Measurements from ENCODE around the gene KRTCAP2.

Gene KRTCAP2

DNA sequence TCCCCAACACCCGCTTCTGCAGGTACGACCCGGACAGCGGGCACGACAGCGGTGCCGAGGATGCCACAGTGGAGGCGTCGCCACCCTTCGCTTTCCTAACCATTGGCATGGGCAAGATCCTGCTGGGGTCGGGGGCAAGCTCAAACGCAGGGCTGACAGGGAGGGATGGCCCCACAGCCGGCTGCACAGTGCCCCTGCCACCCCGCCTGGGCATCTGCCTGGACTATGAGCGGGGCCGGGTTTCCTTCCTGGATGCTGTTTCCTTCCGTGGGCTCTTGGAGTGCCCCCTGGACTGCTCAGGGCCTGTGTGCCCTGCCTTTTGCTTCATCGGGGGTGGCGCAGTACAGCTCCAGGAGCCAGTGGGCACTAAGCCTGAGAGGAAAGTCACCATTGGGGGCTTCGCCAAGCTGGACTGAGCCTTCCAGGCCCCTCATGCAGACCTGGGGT lies 10.7 kb upstream of the KRTCAP2 start:
- Histone ChIP-seq H3K4me3 (ENCODE audit: low read depth in 1 of 2, low read length in 2 of 2) (no peak overlapping the region), H3K36me3 (ENCODE audit: control insufficient read depth in 1 of 2, insufficient read depth in 2 of 2, low read length in 2 of 2) (no peaks in the 10 kb centered on the region), H3K9ac (ENCODE audit: low read depth in 1 of 2, low read length in 2 of 2) (no peak overlapping the region), H3K27ac (ENCODE audit: low read depth, low read length) (no peak overlapping the region), H3K4me1 (ENCODE audit: control insufficient read depth in 1 of 2, insufficient read depth in 2 of 2, low read length in 2 of 2) (peaks cover 43 to 58% of the 10 kb centered on the region in 2 donors), H3K9me3 (ENCODE audit: control insufficient read depth in 1 of 2, low read length in 2 of 2) (no peaks in the 10 kb centered on the region), H3K27me3 (ENCODE audit: control insufficient read depth in 1 of 2, insufficient read depth in 2 of 2, low read length in 2 of 2) (no peaks in the 10 kb centered on the region)

DNA sequence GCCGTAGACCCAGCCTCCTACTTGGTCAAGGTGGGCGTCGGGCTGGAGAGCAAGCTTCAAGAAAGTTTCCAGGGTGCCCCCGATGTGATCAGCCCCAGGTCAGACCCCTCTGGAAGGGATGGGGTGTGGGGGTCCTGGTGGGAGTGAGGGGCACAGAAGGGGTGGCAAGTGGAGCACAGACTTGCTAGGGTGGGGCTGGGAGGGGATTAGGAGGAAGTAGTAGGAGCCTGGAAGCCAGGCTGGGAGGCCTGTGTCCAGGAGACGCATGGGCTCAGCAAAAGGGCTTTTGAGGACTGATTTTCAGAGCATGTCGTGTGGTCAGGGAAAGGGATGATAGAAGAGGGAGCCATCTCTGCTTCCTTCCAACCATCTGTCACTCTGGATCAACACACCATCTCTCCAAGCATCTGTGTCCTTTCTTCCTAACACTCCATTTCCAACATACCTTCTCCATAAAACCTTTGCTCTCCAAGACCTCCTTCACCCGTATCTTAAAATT lies 9.0 kb upstream of the KRTCAP2 start:
- H3K27ac ChIP-seq (ENCODE audit: low read depth, low read length) = no peak overlapping the region

DNA sequence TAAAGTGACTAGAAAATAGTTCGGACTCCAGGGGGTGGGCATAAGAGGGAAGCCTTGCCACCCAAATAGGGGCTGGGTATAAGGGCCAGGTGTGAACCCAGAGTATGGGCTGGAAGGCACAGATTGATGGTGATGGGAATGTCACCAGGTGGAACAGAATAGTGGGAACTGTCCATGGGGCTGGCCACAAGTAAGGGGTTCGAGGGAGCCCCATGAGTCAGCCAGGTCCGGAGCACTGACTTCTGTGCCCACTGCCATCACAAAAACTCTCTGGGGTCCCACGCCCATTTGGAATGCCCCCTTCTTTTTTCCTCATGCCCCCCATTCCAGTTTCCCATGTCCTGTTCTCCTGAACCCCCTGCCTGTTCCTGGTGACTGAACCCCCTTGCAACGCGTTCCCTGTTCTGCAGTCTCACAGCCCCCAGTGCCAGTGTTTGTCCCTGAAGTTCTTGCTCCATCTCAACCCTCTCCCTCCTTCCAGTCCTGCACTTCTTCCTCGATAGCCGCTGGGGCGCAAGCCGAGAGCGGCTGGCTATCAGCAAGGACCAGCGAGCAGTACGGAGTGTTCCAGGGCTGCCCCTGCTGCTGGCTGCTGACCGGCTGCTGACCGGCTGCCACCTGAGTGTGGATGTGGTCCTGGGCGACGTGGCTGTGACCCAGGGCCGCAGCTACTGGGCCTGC lies 8.4 kb upstream of the KRTCAP2 start:
- Histone ChIP-seq H3K9ac (ENCODE audit: low read depth in 1 of 2, low read length in 2 of 2) (no peak overlapping the region), H3K9me3 (ENCODE audit: control insufficient read depth in 1 of 2, low read length in 2 of 2) (no peaks in the 10 kb centered on the region), H3K27me3 (ENCODE audit: control insufficient read depth in 1 of 2, insufficient read depth in 2 of 2, low read length in 2 of 2) (no peaks in the 10 kb centered on the region), H3K27ac (ENCODE audit: low read depth, low read length) (no peak overlapping the region), H3K36me3 (ENCODE audit: control insufficient read depth in 1 of 2, insufficient read depth in 2 of 2, low read length in 2 of 2) (no peaks in the 10 kb centered on the region), H3K4me1 (ENCODE audit: control insufficient read depth in 1 of 2, insufficient read depth in 2 of 2, low read length in 2 of 2) (peaks cover 39 to 52% of the 10 kb centered on the region in 2 donors), H3K4me3 (ENCODE audit: low read depth in 1 of 2, low read length in 2 of 2) (no peak overlapping the region)

More for the DNA sequence above, 9.0 kb upstream of the KRTCAP2 start:
- Histone ChIP-seq H3K36me3 (ENCODE audit: control insufficient read depth in 1 of 2, insufficient read depth in 2 of 2, low read length in 2 of 2) (no peaks in the 10 kb centered on the region), H3K4me3 (ENCODE audit: low read depth in 1 of 2, low read length in 2 of 2) (no peak overlapping the region), H3K4me1 (ENCODE audit: control insufficient read depth in 1 of 2, insufficient read depth in 2 of 2, low read length in 2 of 2) (peaks cover 40 to 53% of the 10 kb centered on the region in 2 donors), H3K27me3 (ENCODE audit: control insufficient read depth in 1 of 2, insufficient read depth in 2 of 2, low read length in 2 of 2) (no peaks in the 10 kb centered on the region), H3K9me3 (ENCODE audit: control insufficient read depth in 1 of 2, low read length in 2 of 2) (no peaks in the 10 kb centered on the region), H3K9ac (ENCODE audit: low read depth in 1 of 2, low read length in 2 of 2) (no peak overlapping the region)

DNA sequence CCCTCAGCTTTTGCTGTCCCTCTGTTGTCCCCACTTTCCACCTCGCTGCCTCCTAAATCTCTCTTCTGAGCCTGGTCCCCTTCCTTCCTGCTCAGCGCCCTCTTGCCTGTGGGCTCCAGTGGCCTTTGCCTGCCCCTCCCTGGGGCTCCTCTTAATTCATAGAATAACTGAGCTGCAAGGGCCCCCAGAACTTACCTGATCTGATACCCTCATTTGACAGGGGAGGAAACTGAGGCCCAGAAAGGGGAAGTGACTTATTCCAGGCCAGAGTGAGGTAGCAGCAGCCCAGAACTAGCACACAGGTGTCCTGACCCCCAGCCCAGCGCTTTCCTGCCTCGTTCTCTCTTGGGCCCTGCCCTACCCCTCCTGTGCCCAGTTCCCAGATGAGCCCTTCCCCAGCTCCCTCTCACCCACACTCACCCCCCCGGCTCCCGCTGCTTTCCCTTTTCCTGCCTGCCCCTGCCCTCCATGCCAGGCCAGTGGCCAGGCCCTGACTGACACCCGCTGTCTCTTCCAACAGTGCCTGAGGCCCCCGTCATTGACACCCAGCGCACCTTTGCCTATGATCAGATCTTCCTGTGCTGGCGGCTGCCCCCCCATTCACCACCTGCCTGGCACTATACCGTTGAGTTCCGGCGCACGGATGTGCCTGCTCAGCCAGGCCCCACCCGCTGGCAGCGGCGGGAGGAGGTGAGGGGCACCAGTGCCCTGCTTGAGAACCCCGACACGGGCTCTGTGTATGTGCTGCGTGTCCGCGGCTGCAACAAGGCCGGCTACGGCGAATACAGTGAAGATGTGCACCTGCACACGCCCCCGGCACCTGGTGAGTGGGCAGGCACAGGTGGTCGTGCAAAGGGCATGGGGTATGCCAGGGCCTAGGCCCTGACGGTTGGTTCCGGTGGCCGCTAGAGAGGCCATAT lies 6.3 kb upstream of the KRTCAP2 start:
- no peaks in the 10 kb centered on the region for H3K9me3 ChIP-seq (ENCODE audit: control insufficient read depth in 1 of 2, low read length in 2 of 2)
- no peak overlapping the region for H3K9ac ChIP-seq (ENCODE audit: low read depth in 1 of 2, low read length in 2 of 2)
- no peak overlapping the region for H3K27ac ChIP-seq (ENCODE audit: low read depth, low read length)
- H3K4me1 ChIP-seq (ENCODE audit: control insufficient read depth in 1 of 2, insufficient read depth in 2 of 2, low read length in 2 of 2) = peaks cover 27 to 42% of the 10 kb centered on the region in 2 donors
- no peak overlapping the region for H3K4me3 ChIP-seq (ENCODE audit: low read depth in 1 of 2, low read length in 2 of 2)
- H3K27me3 ChIP-seq (ENCODE audit: control insufficient read depth in 1 of 2, insufficient read depth in 2 of 2, low read length in 2 of 2) = no peaks in the 10 kb centered on the region
- H3K36me3 ChIP-seq (ENCODE audit: control insufficient read depth in 1 of 2, insufficient read depth in 2 of 2, low read length in 2 of 2) = no peaks in the 10 kb centered on the region

DNA sequence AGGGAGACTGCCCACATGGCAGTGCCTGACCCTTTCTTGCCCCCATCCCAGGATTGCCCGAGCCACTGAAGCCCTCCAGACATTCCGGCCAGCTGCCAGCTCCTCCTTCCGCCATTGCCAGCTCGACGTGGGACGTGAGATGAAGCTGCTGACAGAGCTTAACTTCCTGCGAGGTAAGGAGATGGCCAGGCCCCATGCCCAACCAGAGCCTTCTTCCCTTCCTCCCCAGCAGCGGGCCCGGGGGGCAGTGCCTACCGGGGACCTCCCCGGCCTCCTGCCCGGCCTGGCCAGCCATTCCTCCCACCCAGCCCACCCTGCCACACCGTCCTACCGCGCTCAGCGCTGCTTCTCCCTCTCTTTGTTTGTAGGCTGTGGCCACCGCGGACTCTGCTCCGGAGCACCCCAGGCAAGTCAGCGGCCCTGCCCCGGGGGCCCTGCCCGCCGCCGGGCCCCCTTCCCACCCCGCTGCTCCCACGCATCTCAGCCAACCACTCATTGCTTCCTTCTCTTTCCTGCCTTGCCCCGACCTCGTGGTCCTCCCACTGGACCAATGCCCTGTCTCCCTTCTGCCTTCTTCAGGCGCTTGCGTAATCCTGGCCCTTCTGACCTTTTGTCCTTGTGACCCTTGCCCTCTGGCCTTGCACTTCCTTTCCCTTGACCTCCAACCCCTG lies 5.5 kb upstream of the KRTCAP2 start:
- H3K36me3 ChIP-seq (ENCODE audit: control insufficient read depth in 1 of 2, insufficient read depth in 2 of 2, low read length in 2 of 2) = no peaks in the 10 kb centered on the region
- no peak overlapping the region for H3K4me3 ChIP-seq (ENCODE audit: low read depth in 1 of 2, low read length in 2 of 2)
- peaks cover 25 to 47% of the 10 kb centered on the region in 2 donors for H3K4me1 ChIP-seq (ENCODE audit: control insufficient read depth in 1 of 2, insufficient read depth in 2 of 2, low read length in 2 of 2)
- no peak overlapping the region for H3K9ac ChIP-seq (ENCODE audit: low read depth in 1 of 2, low read length in 2 of 2)
- no peak overlapping the region for H3K27ac ChIP-seq (ENCODE audit: low read depth, low read length)
- H3K9me3 ChIP-seq (ENCODE audit: control insufficient read depth in 1 of 2, low read length in 2 of 2) = no peaks in the 10 kb centered on the region
- H3K27me3 ChIP-seq (ENCODE audit: control insufficient read depth in 1 of 2, insufficient read depth in 2 of 2, low read length in 2 of 2) = no peaks in the 10 kb centered on the region

DNA sequence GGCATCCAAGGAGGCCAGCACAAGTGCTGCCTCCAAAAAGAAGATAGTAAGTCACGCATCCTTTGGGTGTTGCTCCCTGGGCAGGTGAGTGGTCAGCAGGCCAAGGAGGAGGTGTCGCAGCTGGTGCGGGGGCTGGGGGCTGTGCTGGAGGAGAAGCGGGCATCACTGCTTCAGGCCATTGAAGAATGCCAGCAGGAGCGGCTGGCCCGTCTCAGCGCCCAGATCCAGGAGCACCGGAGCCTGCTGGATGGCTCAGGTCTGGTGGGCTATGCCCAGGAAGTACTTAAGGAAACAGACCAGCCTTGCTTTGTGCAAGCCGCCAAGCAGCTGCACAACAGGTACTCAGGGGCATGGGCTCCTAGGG lies 4.8 kb upstream of the KRTCAP2 start:
- H3K4me1 ChIP-seq (ENCODE audit: control insufficient read depth in 1 of 2, insufficient read depth in 2 of 2, low read length in 2 of 2) = peaks cover 29 to 51% of the 10 kb centered on the region in 2 donors
- H3K36me3 ChIP-seq (ENCODE audit: control insufficient read depth in 1 of 2, insufficient read depth in 2 of 2, low read length in 2 of 2) = no peaks in the 10 kb centered on the region
- no peaks in the 10 kb centered on the region for H3K9me3 ChIP-seq (ENCODE audit: control insufficient read depth in 1 of 2, low read length in 2 of 2)
- no peaks in the 10 kb centered on the region for H3K27me3 ChIP-seq (ENCODE audit: control insufficient read depth in 1 of 2, insufficient read depth in 2 of 2, low read length in 2 of 2)
- no peak overlapping the region for H3K9ac ChIP-seq (ENCODE audit: low read depth in 1 of 2, low read length in 2 of 2)
- no peak overlapping the region for H3K27ac ChIP-seq (ENCODE audit: low read depth, low read length)
- H3K4me3 ChIP-seq (ENCODE audit: low read depth in 1 of 2, low read length in 2 of 2) = no peak overlapping the region

DNA sequence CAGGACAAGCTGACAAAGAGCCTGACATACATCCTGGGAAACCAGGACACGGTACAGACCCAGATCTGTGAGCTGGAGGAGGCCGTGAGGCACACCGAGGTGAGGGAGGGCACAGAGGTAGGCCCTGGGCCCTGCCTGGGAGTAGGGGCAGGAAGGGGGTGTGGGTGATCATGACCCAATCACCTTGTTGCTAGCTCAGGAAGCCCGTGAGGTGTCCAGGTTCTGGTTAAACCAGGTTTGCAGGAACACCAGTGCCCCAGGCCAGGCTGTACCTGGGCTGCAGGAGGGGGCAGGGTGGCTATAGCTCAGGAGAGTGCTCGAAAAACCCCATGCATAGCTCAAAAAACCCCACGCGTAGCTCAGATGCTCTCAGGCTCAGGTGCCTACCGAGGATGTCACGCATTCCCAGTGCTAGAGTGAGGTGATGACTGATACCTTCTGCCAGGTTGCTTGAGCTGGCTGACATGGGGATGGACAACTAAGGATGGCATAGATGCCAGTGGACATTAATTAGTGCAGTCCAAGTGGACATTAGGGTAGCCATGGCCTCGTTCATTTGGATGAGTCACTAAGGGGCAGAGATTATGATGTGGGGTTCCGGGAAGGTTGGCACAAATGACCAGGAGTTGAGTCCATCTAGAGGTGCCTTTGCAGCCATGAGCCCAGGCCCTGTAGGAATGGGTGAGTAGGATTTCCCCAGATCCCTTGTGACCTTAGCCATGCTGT lies 4.3 kb upstream of the KRTCAP2 start:
- H3K9ac ChIP-seq (ENCODE audit: low read depth in 1 of 2, low read length in 2 of 2) = no peak overlapping the region
- no peak overlapping the region for H3K4me3 ChIP-seq (ENCODE audit: low read depth in 1 of 2, low read length in 2 of 2)
- no peaks in the 10 kb centered on the region for H3K36me3 ChIP-seq (ENCODE audit: control insufficient read depth in 1 of 2, insufficient read depth in 2 of 2, low read length in 2 of 2)
- H3K4me1 ChIP-seq (ENCODE audit: control insufficient read depth in 1 of 2, insufficient read depth in 2 of 2, low read length in 2 of 2) = peaks cover 31 to 52% of the 10 kb centered on the region in 2 donors
- H3K27me3 ChIP-seq (ENCODE audit: control insufficient read depth in 1 of 2, insufficient read depth in 2 of 2, low read length in 2 of 2) = no peaks in the 10 kb centered on the region
- H3K27ac ChIP-seq (ENCODE audit: low read depth, low read length) = no peak overlapping the region
- H3K9me3 ChIP-seq (ENCODE audit: control insufficient read depth in 1 of 2, low read length in 2 of 2) = no peaks in the 10 kb centered on the region

DNA sequence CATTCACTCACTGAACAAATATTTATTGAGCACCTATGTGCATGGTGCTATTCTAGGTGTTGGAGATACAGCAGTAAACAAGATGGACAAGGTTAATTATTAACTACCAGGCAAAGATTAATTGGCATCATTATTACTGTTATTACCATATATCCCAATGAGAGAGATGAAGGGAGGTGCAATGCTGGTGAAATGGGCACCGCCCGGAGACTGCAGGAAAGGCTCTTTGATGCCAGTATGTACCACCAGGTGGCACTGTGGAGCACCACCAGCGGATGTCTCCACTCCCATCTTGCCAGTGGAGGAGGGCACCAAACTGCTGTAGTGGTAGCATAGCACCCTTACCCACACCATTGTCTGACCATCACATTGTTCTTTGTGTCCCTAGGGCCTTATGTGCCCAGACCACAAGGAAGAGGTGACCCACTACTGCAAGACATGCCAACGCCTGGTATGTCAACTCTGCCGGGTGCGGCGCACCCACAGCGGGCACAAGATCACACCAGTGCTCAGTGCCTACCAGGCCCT lies 3.5 kb upstream of the KRTCAP2 start:
- Histone ChIP-seq H3K27ac (ENCODE audit: low read depth, low read length) (no peak overlapping the region), H3K9me3 (ENCODE audit: control insufficient read depth in 1 of 2, low read length in 2 of 2) (no peaks in the 10 kb centered on the region), H3K36me3 (ENCODE audit: control insufficient read depth in 1 of 2, insufficient read depth in 2 of 2, low read length in 2 of 2) (no peaks in the 10 kb centered on the region), H3K4me3 (ENCODE audit: low read depth in 1 of 2, low read length in 2 of 2) (no peak overlapping the region), H3K9ac (ENCODE audit: low read depth in 1 of 2, low read length in 2 of 2) (no peak overlapping the region), H3K4me1 (ENCODE audit: control insufficient read depth in 1 of 2, insufficient read depth in 2 of 2, low read length in 2 of 2) (peaks cover 37 to 55% of the 10 kb centered on the region in 2 donors), H3K27me3 (ENCODE audit: control insufficient read depth in 1 of 2, insufficient read depth in 2 of 2, low read length in 2 of 2) (no peaks in the 10 kb centered on the region)

DNA sequence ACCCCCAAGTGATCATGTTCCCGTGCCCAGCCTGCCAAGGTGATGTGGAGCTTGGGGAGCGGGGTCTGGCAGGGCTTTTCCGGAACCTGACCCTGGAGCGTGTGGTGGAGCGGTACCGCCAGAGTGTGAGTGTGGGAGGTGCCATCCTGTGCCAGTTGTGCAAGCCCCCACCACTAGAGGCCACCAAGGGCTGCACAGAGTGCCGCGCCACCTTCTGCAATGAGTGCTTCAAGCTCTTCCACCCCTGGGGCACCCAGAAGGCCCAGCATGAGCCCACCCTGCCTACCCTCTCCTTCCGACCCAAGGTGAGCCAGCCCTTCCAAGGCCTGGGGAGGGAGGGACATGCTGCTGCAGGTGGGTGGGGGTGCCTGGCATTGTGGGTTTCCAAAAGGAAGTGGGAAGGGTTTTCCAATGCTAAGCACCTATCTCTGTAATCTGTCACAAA lies 2.8 kb upstream of the KRTCAP2 start:
- no peaks in the 10 kb centered on the region for H3K27me3 ChIP-seq (ENCODE audit: control insufficient read depth in 1 of 2, insufficient read depth in 2 of 2, low read length in 2 of 2)
- H3K4me3 ChIP-seq (ENCODE audit: low read depth in 1 of 2, low read length in 2 of 2) = no peak overlapping the region
- no peaks in the 10 kb centered on the region for H3K36me3 ChIP-seq (ENCODE audit: control insufficient read depth in 1 of 2, insufficient read depth in 2 of 2, low read length in 2 of 2)
- peaks cover 33 to 50% of the 10 kb centered on the region in 2 donors for H3K4me1 ChIP-seq (ENCODE audit: control insufficient read depth in 1 of 2, insufficient read depth in 2 of 2, low read length in 2 of 2)
- H3K9ac ChIP-seq (ENCODE audit: low read depth in 1 of 2, low read length in 2 of 2) = no peak overlapping the region
- H3K27ac ChIP-seq (ENCODE audit: low read depth, low read length) = no peak overlapping the region
- no peaks in the 10 kb centered on the region for H3K9me3 ChIP-seq (ENCODE audit: control insufficient read depth in 1 of 2, low read length in 2 of 2)

All from duodenal mucosa (tissue), 2 donors.